ENCODE measurements around the gene FRS2.
"Not testable (repeated sequence)": the region's sequence is repeated elsewhere in the genome, so short reads cannot be mapped to it uniquely, and the experiment has no call there.

Gene FRS2

DNA sequence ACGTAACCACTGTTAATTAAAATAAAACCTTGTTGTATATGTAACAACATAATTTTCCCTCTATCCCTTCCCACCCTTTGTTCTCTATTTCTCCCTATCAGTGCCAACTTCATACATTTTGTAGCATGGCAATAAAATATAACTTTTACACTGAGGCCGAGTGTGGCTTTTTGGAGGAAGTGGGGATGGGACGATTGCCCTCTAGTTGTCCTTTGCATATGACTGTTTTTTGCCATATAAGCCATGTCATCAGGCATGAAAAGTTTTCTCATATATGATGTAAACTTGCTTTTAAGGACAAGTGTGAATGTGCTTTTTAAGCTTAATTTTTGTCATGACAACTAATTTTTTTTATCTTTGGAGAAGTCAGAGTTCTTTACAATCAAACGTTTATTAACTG, 108.8 kb downstream of the FRS2 start:
- no peak for DNase-seq (ENCODE audit: low read depth, low spot score)

DNA sequence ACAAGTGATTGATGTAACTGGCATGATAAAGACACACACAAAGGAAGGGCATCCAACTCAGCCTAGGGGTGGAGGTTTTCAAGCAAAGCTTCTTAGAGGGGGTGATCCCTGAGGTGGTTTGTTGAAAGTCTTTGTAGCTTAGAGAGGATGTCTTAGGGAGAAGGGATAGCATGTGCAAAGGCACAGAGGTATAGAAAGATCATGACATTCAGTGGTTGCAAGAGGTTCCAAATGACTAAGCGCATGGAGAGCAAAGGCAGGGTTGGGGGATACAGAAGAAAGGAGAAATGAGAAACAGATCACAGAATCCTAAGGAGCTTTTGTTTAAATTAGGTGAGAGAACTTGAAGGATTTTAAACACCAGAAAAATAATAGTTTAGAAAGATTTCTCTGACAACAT, 109.9 kb downstream of the FRS2 start:
- DNase-seq (ENCODE audit: low read depth, low spot score) = no peak

DNA sequence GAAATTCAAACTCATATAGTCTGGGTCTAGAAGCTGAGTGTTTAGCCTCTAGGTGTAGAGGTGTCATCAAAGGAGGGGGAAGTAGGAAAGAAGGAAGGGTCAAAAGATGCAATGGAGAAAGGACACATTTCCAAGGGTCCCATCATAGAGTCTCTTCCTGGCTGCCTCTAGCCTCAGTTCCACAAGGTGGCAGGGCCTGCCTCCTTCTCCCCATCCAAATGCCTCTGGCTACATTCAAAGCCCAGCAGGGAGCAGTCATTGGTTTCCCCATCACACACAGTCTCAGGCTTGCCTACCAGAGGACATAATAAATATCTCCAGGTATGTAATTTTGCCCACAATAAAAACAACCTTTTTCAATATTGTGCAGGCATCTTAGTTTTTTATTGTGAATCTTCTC, 113.0 kb downstream of the FRS2 start:
- DNase-seq (ENCODE audit: low read depth, low spot score) = no peak

DNA sequence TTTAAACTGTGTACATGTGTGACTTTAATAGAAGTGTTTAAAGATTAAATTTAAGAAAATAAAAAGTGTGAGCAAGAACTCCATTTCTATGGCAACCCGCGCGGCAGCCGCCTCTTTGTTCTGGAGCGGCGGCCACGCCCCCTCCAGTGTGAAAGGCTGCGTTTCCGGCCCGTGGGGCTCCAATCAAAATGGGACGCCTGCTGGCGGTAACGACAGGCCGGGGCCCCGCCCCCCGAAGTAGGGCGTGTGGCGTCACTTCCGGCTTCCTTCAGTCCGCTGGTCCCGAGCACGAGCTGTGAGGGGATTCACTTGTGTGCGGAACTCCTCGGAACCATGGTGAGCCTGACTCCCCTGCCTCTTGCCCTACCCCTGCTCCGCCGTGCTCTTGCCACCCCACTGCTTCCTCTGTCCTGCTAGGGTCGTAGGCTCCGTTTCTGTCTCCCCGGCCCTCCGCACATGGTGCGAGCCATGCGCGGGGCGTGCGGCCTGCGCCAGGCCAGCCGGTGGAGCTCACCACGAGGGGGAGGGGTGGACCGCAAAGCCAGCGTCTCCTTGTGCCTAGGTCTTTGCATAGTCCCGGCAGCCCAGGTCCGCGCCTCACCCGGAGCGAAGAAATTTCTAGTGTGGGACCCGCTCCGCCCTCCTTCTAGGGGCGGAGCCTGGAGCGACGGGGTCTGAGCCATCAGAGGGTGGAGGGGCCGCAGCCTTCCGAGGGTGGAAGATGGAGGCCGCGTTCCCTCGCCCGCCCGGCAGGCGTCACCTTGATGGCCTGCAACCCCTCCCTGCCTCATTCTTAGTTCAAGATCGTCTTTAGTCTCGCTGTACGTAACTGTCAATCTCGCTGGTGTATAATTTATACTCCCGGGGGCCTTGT, 115.2 kb downstream of the FRS2 start, which contains the start of gene CCT2:
Gene CCT2, plus strand, starts transcription at position 271 of the 874 bp plus-strand sequence. Its CDS starts 63 bp downstream, at position 334.
- peak; percentile 86 for DNase-seq (ENCODE audit: low read depth, low spot score)

DNA sequence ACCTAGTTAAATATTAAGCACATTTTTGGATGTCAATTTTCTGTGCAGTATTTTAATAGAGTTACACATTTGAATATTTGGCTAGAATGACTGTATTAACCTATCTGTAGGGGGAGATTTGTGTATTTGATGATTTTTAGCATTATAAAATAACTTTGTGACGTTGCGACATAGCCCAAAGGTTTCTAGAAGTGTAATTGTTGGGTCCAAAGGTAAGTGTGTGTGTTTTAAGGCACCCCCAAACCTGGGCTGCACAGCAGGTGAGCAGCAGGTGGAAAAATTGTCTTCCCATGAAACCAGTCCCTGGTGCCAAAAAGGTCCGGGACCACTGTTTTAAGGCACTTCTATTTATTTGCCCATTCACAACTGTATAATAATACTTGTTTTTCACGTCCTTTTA, 118.3 kb downstream of the FRS2 start:
- DNase-seq (ENCODE audit: low read depth, low spot score) = no peak

DNA sequence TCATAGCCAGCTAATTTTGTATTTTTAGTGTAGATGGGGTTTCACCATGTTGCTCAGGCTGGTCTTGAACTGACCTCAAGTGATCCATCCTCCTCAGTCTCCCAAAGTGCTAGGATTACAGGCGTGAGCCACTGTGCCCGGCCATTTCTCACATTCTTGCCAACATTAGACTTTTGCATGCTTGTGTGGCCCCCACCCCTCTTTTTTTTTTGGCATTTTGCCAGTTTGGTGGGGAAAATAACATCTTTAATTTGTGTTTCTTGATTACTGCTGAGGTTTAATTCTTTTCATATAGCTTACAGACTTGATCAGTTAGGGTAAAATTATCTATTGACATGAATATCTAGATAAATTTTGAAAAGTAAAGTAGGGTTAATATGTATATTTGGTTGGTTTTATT, 118.9 kb downstream of the FRS2 start:
- DNase-seq (ENCODE audit: low read depth, low spot score) = no peak

DNA sequence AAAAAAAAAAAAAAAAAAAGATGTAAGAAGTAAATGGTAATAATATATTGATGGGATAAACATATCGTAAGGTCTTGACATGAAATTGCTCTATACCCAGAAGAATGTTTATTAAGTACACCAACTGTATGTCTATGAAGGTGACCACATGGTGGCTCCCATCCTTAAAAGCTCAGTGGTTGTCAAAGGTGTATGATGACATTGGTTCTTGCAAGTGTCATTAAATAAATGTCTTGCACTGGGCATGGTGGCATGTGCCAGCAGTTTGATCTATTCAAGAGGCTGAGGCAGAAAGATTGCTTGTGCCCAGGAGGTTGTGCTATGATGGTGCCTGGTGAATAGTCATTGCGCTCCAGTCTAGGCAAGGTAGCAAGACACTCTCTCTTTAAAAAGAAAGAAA, 125.5 kb downstream of the FRS2 start:
- no peak for DNase-seq (ENCODE audit: low read depth, low spot score)

DNA sequence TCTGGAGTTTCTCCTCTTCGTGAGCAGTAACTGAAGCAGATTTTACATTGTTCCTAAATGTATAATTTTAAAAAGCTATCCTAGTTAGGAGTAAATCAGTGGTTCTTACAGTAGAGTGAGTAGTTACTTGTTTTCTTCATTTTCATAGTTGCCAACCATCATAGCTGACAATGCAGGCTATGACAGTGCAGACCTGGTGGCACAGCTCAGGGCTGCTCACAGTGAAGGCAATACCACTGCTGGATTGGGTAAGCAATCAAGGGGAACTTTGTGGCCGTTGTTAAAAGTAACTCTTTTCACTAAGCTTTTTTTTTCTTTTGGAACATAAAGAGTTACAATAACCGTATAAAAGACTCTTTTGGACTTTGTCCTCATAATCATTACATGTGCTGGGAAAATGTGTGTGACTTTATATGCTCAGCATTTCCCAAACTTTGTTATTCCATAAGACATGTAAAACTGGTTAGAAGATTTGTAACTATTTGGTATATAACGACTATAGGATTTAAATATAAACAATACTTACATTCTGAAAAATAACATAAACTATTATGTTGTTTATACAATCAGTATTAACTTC, 128.1 kb downstream of the FRS2 start:
- DNase-seq (ENCODE audit: low read depth, low spot score) = no peak

DNA sequence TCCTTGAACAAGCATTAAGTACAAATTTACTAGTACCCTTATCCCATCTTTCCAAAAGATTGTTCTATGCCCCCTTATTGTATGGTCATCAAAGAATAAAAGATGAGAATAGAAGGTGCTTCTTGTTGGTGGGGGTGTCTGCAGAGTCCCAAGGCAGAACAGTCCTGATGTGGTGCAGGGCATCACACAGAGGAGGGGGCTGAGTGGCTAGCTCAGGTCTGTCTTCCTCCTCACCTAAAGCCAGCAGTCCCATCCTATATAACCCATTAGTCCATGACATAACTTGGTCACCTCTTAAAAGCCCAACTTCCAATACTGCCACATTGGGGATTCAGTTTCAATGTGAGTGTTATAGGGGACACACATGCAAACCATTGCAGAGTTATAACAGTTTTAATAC, 130.6 kb downstream of the FRS2 start:
- no peak for DNase-seq (ENCODE audit: low read depth, low spot score)

DNA sequence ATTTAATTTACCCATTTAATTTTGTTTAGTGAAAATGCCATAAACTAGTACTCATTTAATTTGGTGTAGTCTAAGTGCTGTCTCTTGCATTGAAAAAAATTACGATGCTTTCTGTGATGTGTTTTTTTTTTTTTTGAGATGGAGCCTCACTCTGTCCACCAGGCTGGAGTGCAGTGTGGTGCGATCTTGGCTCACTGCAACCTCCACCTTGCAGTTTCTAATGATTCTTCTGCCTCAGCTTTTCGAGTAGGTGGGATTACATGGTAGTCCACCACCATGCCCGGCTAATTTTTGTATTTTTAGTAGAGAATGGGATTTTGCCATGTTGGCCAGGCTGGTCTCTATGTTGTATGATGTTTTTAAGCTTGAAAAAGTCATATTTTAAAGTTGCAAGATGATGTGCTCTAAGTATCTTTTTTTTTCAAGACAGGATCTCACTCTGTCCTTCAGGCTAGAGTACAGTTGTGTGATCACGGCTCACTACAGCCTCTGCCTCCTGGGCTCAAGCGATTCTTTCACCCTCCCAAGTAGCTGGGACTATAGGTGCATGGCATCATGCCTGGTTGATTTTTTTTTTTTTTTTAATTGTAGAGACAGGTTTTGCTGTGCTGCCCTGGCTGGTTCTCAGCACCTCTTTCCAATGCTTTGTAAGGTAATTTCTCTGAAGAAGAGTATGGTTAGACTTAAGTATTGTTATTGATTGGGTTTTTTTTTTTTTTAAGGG, 131.9 kb downstream of the FRS2 start:
- DNase-seq (ENCODE audit: low read depth, low spot score) = no peak

DNA sequence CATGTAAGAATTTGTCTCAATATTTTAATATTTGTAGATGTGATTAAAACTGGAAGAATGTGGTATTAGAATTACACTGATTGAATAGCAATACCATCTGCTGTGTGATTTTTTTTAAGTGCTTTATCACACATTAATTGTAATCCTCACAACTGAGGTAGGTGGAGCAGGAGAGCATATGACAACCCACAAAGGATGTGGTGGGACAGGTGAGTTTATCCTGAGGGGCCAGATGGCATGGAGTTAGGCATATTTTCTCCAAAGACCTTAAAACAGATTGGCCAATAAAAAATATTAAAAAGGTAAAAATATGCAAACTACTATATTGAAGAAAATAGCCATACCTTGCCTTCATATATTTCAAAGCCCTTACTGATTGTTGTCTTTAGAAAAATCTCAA, 132.8 kb downstream of the FRS2 start:
- DNase-seq (ENCODE audit: low read depth, low spot score) = no peak

DNA sequence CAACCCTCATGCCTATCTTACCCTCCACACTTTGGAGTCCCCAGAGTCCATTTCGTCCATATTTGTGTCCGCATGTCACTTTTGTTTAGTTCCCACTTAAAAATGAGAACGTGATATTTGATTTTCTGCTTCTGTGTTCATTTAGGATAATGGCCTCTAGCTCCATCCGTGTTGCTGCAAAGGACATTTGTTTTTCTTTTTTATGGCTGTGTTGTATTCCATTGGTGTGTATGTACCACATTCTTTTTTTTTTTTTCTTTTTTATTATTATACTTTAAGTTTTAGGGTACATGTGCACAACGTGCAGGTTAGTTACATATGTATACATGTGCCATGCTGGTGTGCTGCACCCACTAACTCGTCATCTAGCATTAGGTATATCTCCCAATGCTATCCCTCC, 133.4 kb downstream of the FRS2 start:
- DNase-seq (ENCODE audit: low read depth, low spot score) = not testable (repeated sequence)

DNA sequence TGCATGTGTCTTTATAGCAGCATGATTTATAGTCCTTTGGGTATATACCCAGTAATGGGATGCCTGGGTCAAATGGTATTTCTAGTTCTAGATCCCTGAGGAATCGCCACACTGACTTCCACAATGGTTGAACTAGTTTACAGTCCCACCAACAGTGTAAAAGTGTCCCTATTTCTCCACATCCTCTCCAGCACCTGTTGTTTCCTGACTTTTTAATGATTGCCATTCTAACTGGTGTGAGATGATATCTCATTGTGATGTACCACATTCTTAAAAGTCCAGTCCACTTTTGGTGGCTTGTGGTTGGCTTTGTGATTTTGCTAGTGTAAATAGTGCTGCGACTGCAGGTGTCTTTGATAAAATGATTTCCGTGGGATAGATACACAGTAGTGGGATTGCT, 134.1 kb downstream of the FRS2 start:
- DNase-seq (ENCODE audit: low read depth, low spot score) = not testable (repeated sequence)

DNA sequence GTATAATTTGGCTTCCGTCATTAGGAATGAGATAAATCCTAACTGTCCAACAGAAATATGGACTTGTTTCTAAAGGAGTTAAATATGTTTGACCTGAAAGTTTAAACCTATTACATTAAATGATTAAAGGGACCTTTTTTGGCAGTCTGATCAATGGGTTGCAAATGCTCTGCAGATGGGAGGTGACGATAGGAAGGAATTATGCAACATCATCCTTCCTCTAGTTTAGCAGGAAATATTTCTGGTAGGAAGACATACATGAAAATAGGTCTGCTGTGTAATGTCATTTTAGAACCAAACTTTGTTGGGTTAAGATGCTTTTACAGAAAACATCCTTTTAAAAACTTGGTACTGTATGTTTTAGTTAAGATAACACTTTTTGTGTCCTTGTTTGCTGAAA, 137.9 kb downstream of the FRS2 start:
- no peak for DNase-seq (ENCODE audit: low read depth, low spot score)

DNA sequence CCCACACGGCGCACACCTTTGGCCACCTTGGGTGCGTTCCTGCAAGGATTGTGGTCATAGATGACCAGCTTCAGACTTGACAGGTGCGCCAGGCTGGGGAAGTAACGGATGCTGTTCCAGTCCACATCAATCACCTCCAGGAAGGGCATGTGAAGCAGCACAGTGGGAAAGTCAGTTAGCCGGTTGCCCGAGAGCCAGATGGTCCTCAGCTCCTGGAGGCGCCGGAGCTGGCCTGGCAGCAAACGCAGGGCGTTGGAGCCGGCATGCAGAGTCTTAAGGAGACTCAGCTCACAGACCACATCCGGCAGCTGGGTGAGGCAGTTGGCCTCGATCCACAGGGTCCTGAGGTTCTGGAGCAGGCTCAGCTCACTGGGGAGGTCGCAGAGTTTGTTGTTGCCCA, 139.9 kb downstream of the FRS2 start:
- no peak for DNase-seq (ENCODE audit: low read depth, low spot score)

DNA sequence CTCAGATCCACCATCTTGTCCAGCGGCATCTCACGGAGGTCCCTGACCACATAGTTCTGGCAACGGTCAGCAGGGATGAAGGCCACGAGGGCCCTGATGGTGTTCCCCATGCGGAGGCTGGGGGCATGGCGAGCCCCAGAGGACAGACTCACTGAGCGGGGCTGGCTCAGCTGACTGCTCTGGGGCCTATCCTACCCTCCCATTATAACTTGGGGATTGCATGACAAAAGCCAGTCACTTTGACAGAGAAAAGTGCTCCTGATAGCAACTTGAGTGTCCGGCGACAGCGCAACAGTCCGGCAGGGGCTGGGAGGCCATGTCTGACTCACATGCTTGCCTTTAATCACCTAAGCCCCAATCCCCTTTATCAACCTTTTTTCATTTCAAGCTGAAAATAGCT, 140.5 kb downstream of the FRS2 start, which contains the start of gene LRRC10:
Gene LRRC10, minus strand, starts transcription at position 179 of the 400 bp plus-strand sequence. Its CDS starts 69 bp downstream, at position 110.
- DNase-seq (ENCODE audit: low read depth, low spot score) = no peak

DNA sequence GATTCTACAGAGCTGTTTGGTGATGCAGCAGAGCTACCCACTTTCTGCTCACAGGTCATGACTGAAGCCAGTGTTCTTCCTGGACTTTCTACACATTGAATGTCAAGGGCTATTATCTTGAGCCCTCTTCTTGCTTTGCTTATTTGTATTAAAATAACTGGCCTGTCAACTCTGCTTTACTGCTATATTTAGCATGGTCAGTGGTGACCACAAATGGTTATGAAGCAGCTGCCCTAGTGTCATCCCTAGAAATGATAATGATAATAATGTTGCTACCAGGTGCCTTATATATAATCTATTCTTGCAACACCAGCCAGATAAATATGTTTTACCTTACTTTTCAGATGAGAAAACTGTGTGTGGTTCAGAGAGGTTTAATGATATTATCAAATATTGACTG, 143.2 kb downstream of the FRS2 start:
- no peak for DNase-seq (ENCODE audit: low read depth, low spot score)

DNA sequence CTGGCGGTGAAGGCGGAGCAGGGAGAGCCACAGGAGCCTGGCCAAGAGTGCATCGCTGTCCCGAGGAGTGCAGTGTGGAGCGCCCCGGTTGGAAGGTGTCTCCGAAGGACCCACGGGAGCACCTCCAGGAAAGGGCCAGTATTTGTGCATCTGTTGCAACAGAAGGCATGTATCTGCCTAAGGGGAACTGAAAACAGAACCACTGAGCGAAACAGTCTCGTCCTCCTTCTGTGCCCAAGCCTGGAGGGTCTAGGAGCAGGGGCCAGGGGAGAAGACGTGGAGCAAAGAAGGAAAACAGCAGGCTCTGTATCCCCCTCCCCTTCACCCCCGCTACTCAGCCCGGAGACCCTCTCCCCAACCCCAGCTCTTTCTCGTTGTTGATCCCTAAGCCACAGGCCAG, 145.8 kb downstream of the FRS2 start:
- no peak for DNase-seq (ENCODE audit: low read depth, low spot score)

DNA sequence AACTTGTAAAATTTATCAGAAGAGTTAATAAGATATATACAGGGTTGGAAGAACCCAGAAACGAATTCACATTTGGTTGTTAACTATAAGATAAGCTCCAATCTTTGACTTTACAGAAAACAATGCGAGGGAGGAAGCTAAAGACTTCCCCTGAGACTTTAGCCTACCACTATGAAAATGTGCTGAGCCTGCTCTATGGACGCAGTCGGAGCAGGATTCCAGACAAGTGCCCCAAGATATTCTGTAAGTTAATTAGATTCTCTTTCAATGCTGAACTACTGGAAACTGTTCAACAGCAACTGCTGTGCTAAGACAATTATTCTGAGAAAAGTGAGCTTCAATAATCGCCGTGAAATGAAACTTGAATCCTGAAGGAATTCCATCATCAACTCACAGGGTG, 148.9 kb downstream of the FRS2 start:
- DNase-seq (ENCODE audit: low read depth, low spot score) = no peak

DNA sequence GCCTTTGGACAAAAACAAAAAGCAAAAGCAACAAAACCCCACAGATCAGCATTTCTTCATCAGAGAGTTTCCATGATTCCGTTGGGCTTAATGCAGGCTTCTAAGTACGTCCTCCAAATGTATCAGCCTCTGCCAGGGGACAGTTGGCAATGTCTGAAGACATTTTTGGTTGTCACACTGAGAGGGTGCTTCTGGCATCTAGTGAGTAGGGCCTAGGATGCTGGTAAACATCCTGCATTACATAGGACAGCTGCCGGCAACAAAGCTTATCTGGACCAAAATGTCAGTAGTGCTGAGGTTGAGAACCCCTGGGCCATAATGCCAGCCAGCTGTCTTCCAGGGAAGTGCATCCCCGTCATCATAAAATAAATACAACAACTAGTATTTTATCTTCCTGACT, 149.9 kb downstream of the FRS2 start:
- DNase-seq (ENCODE audit: low read depth, low spot score) = no peak

DNA sequence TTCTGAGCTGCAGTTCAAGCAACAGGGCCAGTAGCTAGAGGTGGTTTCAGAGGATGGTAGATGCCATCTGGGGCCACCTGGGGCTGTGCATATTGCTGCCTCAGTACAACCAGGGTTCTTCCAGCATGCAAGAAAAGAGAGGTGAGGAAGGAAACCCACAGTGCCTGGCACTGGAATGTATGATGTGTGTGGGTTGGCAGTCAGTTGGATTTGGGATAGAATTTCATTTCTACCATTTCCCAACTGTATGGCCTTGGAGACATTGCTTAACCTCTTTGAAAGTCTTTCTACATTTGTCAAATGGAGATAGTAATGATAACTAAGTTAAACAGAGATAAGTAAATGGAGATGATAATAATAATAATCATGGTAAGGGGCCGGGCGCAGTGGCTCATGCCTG, 150.7 kb downstream of the FRS2 start:
- DNase-seq (ENCODE audit: low read depth, low spot score) = no peak

DNA sequence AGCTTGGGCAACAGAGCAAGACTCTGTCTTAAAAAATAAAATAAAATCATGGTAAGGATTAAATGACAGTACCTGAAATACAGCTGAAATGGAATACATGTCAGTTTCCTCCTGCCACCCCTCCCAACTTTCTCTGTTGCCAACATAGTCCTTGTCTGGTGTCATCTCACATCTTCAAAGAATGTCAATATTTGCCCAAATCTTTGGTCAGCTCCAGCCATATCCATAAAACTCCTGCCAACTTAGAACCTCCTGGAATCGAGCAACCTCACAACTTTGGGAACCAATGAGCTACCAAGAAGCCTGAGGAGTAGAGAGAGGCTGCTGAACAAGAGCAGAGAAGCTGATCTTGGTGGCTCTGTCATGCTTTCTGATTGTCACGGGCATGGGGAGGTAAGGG, 151.4 kb downstream of the FRS2 start:
- no peak for DNase-seq (ENCODE audit: low read depth, low spot score)

DNA sequence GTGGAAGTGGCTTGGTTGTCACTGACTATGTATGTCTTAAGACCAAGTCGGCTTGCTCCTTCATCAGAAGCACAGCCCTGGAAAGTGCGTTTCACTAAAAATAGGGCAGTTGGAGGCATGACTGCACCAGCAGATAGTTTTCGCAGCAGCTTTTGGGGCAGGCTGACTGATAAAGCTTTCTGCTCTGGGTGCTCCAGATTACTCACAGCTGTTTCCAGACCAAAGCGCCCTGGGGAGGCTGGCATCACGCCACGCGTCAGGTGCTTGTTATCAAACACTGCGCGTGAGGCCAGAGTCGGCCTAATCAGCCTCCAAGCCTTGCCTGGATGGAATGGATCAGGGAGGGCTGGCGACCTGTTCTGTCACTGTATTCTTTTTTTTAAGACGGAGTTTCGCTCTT, 153.8 kb downstream of the FRS2 start:
- no peak for DNase-seq (ENCODE audit: low read depth, low spot score)
